RWPE2 (cell line): ENCODE results near the gene SCLT1.

Experiments
- ATAC-seq: fragments of 200-7000 bp; cut with Tn5 transposase; 3 replicates; pipeline ENCODE4 v1.9.1; 2021; ENCODE audit warnings: low read depth
- DNase-seq: peaks from one replicate; pipeline ENCODE4 v3.0.0-alpha.2; 2020; ENCODE audit warnings: low spot score
- H3K27ac ChIP-seq: fragments of 450-650 bp; 2 replicates; pipeline ENCODE4 v1.5.1; 2017; ENCODE audit warnings: mild to moderate bottlenecking; ENCODE audit not compliant: poor library complexity, severe bottlenecking
- H3K27me3 ChIP-seq: fragments of 250-450 bp; sonication (Bioruptor Pico); 2 replicates; pipeline ENCODE4 v1.5.1; 2021; ENCODE audit warnings: mild to moderate bottlenecking, moderate library complexity; ENCODE audit not compliant: insufficient read depth, poor library complexity, severe bottlenecking
- H3K36me3 ChIP-seq: fragments of 250-450 bp; sonication (Bioruptor Pico); 2 replicates; pipeline ENCODE4 v1.5.1; 2020; ENCODE audit warnings: low read depth, mild to moderate bottlenecking, moderate library complexity
- H3K4me1 ChIP-seq: fragments of 250-450 bp; sonication (Bioruptor Pico); 2 replicates; pipeline ENCODE4 v1.5.1; 2021; ENCODE audit warnings: mild to moderate bottlenecking, moderate library complexity; ENCODE audit not compliant: insufficient read depth, poor library complexity, severe bottlenecking
- H3K4me3 ChIP-seq: fragments of 250-450 bp; sonication (Bioruptor Pico); 2 replicates; pipeline ENCODE4 v1.5.1; 2021; ENCODE audit warnings: mild to moderate bottlenecking, moderate library complexity; ENCODE audit not compliant: severe bottlenecking
- H3K9me3 ChIP-seq: fragments of 250-450 bp; sonication (Bioruptor Pico); 2 replicates; pipeline ENCODE4 v1.5.1; 2021; ENCODE audit warnings: mild to moderate bottlenecking, moderate library complexity; ENCODE audit not compliant: severe bottlenecking
- TF ChIP-seq, protein P1 (sequence below): fragments of 450-650 bp; IDR thresholded peaks from one replicate; pipeline ENCODE4 v1.5.1; 2017; ENCODE audit warnings: mild to moderate bottlenecking, moderate library complexity; ENCODE audit not compliant: poor library complexity, severe bottlenecking

Gene SCLT1

GRCh38 chr4:129093191-129093920 is at the start of gene SCLT1:
SCLT1 (minus strand) TSS chr4:129093539; CDS start chr4:129093103, 436 bp downstream.
- Histone ChIP-seq H3K9me3 (no peaks in the 10 kb centered on the region), H3K27me3 (no peaks in the 10 kb centered on the region), H3K27ac (peak within 1 kb of the TSS; percentile 74), H3K4me1 (peaks cover 17% of the 10 kb centered on the region), H3K4me3 (peak within 1 kb of the TSS; percentile 95), H3K36me3 (no peaks in the 10 kb centered on the region)
- DNase-seq = peak; percentile 97
- TF ChIP-seq, protein P1, sequence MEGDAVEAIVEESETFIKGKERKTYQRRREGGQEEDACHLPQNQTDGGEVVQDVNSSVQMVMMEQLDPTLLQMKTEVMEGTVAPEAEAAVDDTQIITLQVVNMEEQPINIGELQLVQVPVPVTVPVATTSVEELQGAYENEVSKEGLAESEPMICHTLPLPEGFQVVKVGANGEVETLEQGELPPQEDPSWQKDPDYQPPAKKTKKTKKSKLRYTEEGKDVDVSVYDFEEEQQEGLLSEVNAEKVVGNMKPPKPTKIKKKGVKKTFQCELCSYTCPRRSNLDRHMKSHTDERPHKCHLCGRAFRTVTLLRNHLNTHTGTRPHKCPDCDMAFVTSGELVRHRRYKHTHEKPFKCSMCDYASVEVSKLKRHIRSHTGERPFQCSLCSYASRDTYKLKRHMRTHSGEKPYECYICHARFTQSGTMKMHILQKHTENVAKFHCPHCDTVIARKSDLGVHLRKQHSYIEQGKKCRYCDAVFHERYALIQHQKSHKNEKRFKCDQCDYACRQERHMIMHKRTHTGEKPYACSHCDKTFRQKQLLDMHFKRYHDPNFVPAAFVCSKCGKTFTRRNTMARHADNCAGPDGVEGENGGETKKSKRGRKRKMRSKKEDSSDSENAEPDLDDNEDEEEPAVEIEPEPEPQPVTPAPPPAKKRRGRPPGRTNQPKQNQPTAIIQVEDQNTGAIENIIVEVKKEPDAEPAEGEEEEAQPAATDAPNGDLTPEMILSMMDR = no peak
- ATAC-seq = peak; percentile 84

DNA sequence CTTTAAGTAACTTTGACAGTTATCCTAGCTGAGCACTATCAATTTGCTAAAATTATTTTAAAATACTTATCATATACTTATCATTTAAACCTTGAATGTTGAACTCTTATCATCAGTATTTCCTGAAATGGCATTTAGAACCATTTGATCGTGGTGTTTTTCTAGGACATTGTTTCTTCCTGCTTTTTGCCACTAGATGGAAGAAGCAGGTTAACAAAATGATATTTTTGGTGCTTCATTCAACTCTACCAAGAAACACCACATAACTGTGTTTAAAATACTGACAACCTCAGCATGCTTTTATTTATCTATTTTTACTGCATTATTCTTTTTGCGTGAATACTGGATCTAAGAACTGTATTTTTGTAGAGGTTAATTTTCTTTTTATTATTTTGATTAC is 47.2 kb upstream of the SCLT1 start:
- DNase-seq = no peak
- H3K36me3 ChIP-seq = no peaks in the 10 kb centered on the region
- TF ChIP-seq, protein P1 = no peak
- no peak for ATAC-seq
- no peaks in the 10 kb centered on the region for H3K9me3 ChIP-seq
- H3K4me3 ChIP-seq = no peak overlapping the region
- H3K27ac ChIP-seq = no peak overlapping the region
- H3K27me3 ChIP-seq = peaks cover 3% of the 10 kb centered on the region
- no peaks in the 10 kb centered on the region for H3K4me1 ChIP-seq

DNA sequence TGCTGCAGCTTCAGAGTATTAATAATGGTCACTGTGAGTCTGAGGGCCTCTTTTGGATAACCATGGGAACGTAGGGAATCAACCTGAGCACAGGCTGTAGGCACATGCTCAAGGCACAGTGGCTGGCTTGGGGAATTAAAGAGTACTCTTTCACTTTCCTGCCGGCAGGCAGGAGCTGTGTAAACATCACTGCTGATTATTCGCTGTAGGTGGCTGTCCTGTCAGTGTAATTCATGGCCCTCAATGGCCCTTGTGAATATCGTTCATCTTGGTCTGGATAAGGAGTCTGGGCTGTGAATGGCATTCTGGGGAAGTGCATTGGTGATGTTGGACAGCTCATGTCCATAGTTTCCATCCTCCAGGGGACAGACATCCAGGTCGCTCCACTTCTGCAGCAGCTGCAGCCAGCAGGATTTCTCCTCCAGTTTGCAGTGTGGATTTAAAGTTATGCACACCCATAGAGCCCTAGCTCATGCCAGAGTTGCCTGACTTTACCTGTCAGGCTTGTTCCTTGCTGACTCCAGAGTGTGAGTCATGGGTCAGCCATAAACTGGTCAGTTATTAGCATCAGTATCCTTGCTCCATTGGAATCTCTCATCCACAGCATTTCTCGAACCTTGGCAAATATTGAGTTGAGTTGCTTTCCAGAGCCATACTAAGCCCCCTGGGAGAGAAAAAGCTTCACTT is 45.6 kb upstream of the SCLT1 start:
- no peaks in the 10 kb centered on the region for H3K4me1 ChIP-seq
- H3K4me3 ChIP-seq = no peak overlapping the region
- TF ChIP-seq, protein P1 = no peak
- peak; percentile 82 for ATAC-seq
- H3K27ac ChIP-seq = no peak overlapping the region
- peaks cover 3% of the 10 kb centered on the region for H3K27me3 ChIP-seq
- no peak for DNase-seq
- no peaks in the 10 kb centered on the region for H3K36me3 ChIP-seq
- H3K9me3 ChIP-seq = no peaks in the 10 kb centered on the region

DNA sequence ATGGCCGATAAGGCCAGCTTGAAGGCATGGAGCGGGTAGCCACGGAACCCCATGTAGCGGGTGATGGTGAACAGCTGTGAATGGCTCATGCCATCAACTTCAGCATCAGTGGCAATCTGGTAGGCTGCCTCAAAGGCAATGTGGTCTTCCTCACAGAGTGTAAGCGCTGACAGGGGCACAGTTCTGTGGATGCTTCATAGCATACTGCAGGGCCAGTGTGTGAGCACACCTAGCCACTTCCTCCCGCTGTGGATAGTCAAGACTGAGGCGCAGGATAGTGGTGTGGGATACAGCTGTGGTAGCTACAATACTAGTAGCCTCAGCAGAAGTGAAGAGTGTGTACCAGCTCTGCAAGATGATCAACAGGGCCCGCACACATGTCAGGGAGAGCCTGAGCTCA is 43.1 kb upstream of the SCLT1 start:
- no peaks in the 10 kb centered on the region for H3K36me3 ChIP-seq
- DNase-seq (no peak), ATAC-seq (no peak)
- H3K27me3 ChIP-seq = no peaks in the 10 kb centered on the region
- no peaks in the 10 kb centered on the region for H3K9me3 ChIP-seq
- no peak overlapping the region for H3K4me3 ChIP-seq
- no peak overlapping the region for H3K27ac ChIP-seq
- no peaks in the 10 kb centered on the region for H3K4me1 ChIP-seq
- TF ChIP-seq, protein P1 = no peak

GRCh38 chr4:129131343-129131742 is 38.0 kb upstream of the SCLT1 start:
- no peaks in the 10 kb centered on the region for H3K4me1 ChIP-seq
- H3K27ac ChIP-seq = no peak overlapping the region
- no peaks in the 10 kb centered on the region for H3K36me3 ChIP-seq
- DNase-seq = no peak
- H3K9me3 ChIP-seq = no peaks in the 10 kb centered on the region
- ATAC-seq = no peak
- TF ChIP-seq, protein P1 = no peak
- H3K4me3 ChIP-seq = no peak overlapping the region
- H3K27me3 ChIP-seq = no peaks in the 10 kb centered on the region
